T-helper 2 cell treated with Interferon-gamma antibody and Interleukin-4, amounts not matched to agents 5 μg/mL and 100 μg/mL, for 36 hours (primary cell): Measurements from ENCODE around the gene HDAC9.

ENCODE experiments used
- DNase-seq: peaks from one replicate; pipeline ENCODE4 v3.0.0; 2021; ENCODE audit warnings: low spot score
- H3K27ac Mint-ChIP-seq: one replicate; pipeline ENCODE4 v1.8.0; 2021; ENCODE audit warnings: mild to moderate bottlenecking, mixed read lengths
- H3K27me3 Mint-ChIP-seq: one replicate; pipeline ENCODE4 v1.8.0; 2021; ENCODE audit warnings: low read depth, mixed read lengths
- H3K36me3 Mint-ChIP-seq: one replicate; pipeline ENCODE4 v1.8.0; 2021; ENCODE audit warnings: low read depth, mixed read lengths
- H3K4me1 Mint-ChIP-seq: one replicate; pipeline ENCODE4 v1.8.0; 2021; ENCODE audit warnings: low read depth, mixed read lengths
- H3K4me3 Mint-ChIP-seq: one replicate; pipeline ENCODE4 v1.8.0; 2022; ENCODE audit warnings: mild to moderate bottlenecking, moderate library complexity, mixed read lengths
- H3K9me3 Mint-ChIP-seq: one replicate; pipeline ENCODE4 v1.8.0; 2021; ENCODE audit warnings: mixed read lengths

HDAC9 gene

GRCh38 chr7:18472161-18472483, 23.4 kb upstream of the HDAC9 start:
- DNase-seq, result no peak
- no peaks in the 10 kb centered on the region for H3K9me3 Mint-ChIP-seq
- H3K4me3 Mint-ChIP-seq, result no peak overlapping the region
- no peaks in the 10 kb centered on the region for H3K4me1 Mint-ChIP-seq
- H3K36me3 Mint-ChIP-seq, result no peaks in the 10 kb centered on the region
- no peaks in the 10 kb centered on the region for H3K27me3 Mint-ChIP-seq
- H3K27ac Mint-ChIP-seq, result no peak overlapping the region

- Mint-ChIP-seq H3K36me3 (no peaks in the 10 kb centered on the region), H3K27me3 (no peaks in the 10 kb centered on the region), H3K4me1 (no peaks in the 10 kb centered on the region), H3K27ac (no peak overlapping the region), H3K4me3 (no peak overlapping the region), H3K9me3 (no peaks in the 10 kb centered on the region)
- no peak for DNase-seq
Observed at GRCh38 chr7:18473119-18473518, 22.4 kb upstream of the HDAC9 start.

GRCh38 chr7:18474944-18475343, 20.6 kb upstream of the HDAC9 start:
- Mint-ChIP-seq H3K36me3 (no peaks in the 10 kb centered on the region), H3K27me3 (no peaks in the 10 kb centered on the region)

GRCh38 chr7:18475488-18475887, 20.1 kb upstream of the HDAC9 start:
- Mint-ChIP-seq H3K4me1 (no peaks in the 10 kb centered on the region), H3K4me3 (no peak overlapping the region), H3K36me3 (no peaks in the 10 kb centered on the region), H3K9me3 (no peaks in the 10 kb centered on the region), H3K27ac (no peak overlapping the region), H3K27me3 (no peaks in the 10 kb centered on the region)
- DNase-seq, result no peak

More at GRCh38 chr7:18474944-18475343, 20.6 kb upstream of the HDAC9 start:
- Mint-ChIP-seq H3K4me3 (no peak overlapping the region), H3K27ac (no peak overlapping the region), H3K4me1 (no peaks in the 10 kb centered on the region), H3K9me3 (no peaks in the 10 kb centered on the region)
- DNase-seq, result no peak

- Mint-ChIP-seq H3K36me3 (no peaks in the 10 kb centered on the region), H3K4me1 (no peaks in the 10 kb centered on the region), H3K27me3 (no peaks in the 10 kb centered on the region), H3K4me3 (no peak overlapping the region), H3K27ac (no peak overlapping the region), H3K9me3 (no peaks in the 10 kb centered on the region)
- no peak for DNase-seq
Observed at GRCh38 chr7:18481776-18482175, 13.8 kb upstream of the HDAC9 start.

- Mint-ChIP-seq H3K27ac (no peak overlapping the region), H3K27me3 (no peaks in the 10 kb centered on the region), H3K36me3 (no peaks in the 10 kb centered on the region), H3K4me3 (no peak overlapping the region), H3K9me3 (no peaks in the 10 kb centered on the region), H3K4me1 (no peaks in the 10 kb centered on the region)
- no peak for DNase-seq
Observed at GRCh38 chr7:18488049-18488448, 7.5 kb upstream of the HDAC9 start.

- H3K4me1 Mint-ChIP-seq, result no peaks in the 10 kb centered on the region
- no peak overlapping the region for H3K27ac Mint-ChIP-seq
Observed at GRCh38 chr7:18489624-18490023, 5.9 kb upstream of the HDAC9 start.

GRCh38 chr7:18491871-18492270, 3.7 kb upstream of the HDAC9 start:
- Mint-ChIP-seq H3K27ac (no peak overlapping the region), H3K4me3 (no peak overlapping the region), H3K27me3 (peaks cover 3% of the 10 kb centered on the region), H3K36me3 (no peaks in the 10 kb centered on the region), H3K9me3 (no peaks in the 10 kb centered on the region), H3K4me1 (peaks cover 10% of the 10 kb centered on the region)
- no peak for DNase-seq

More at GRCh38 chr7:18489624-18490023, 5.9 kb upstream of the HDAC9 start:
- H3K27me3 Mint-ChIP-seq, result peaks cover 3% of the 10 kb centered on the region
- no peak overlapping the region for H3K4me3 Mint-ChIP-seq
- H3K36me3 Mint-ChIP-seq, result no peaks in the 10 kb centered on the region
- no peaks in the 10 kb centered on the region for H3K9me3 Mint-ChIP-seq
- DNase-seq, result no peak

- Mint-ChIP-seq H3K27me3 (peaks cover 3% of the 10 kb centered on the region), H3K4me3 (no peak overlapping the region), H3K4me1 (peaks cover 10% of the 10 kb centered on the region), H3K27ac (no peak overlapping the region), H3K9me3 (no peaks in the 10 kb centered on the region), H3K36me3 (no peaks in the 10 kb centered on the region)
- DNase-seq, result no peak
Observed at GRCh38 chr7:18494406-18494805, 1.1 kb upstream of the HDAC9 start.

- DNase-seq, result peak; percentile 23
- Mint-ChIP-seq H3K9me3 (no peaks in the 10 kb centered on the region), H3K27ac (no peak overlapping the region), H3K4me1 (peaks cover 10% of the 10 kb centered on the region), H3K27me3 (peaks cover 3% of the 10 kb centered on the region), H3K4me3 (no peak overlapping the region), H3K36me3 (no peaks in the 10 kb centered on the region)
Observed at GRCh38 chr7:18494821-18495408, 634 bp upstream of the HDAC9 start.

GRCh38 chr7:18496341-18496700, 772 bp downstream of the HDAC9 start:
- DNase-seq, result no peak
- Mint-ChIP-seq H3K36me3 (no peaks in the 10 kb centered on the region), H3K4me3 (no peak overlapping the region), H3K9me3 (no peaks in the 10 kb centered on the region), H3K27me3 (peaks cover 3% of the 10 kb centered on the region), H3K27ac (no peak overlapping the region), H3K4me1 (peaks cover 10% of the 10 kb centered on the region)

GRCh38 chr7:18497082-18497481, 1.5 kb downstream of the HDAC9 start:
- Mint-ChIP-seq H3K9me3 (no peaks in the 10 kb centered on the region), H3K36me3 (no peaks in the 10 kb centered on the region), H3K27me3 (peaks cover 3% of the 10 kb centered on the region), H3K4me1 (peaks cover 10% of the 10 kb centered on the region), H3K4me3 (no peak overlapping the region), H3K27ac (no peak overlapping the region)
- DNase-seq, result no peak

GRCh38 chr7:18497800-18498199, 2.3 kb downstream of the HDAC9 start:
- Mint-ChIP-seq H3K27ac (no peak overlapping the region), H3K4me3 (no peak overlapping the region), H3K9me3 (no peaks in the 10 kb centered on the region), H3K36me3 (no peaks in the 10 kb centered on the region), H3K27me3 (peaks cover 3% of the 10 kb centered on the region), H3K4me1 (peaks cover 10% of the 10 kb centered on the region)
- no peak for DNase-seq

- H3K9me3 Mint-ChIP-seq, result no peaks in the 10 kb centered on the region
- H3K27me3 Mint-ChIP-seq, result peaks cover 3% of the 10 kb centered on the region
- peaks cover 10% of the 10 kb centered on the region for H3K4me1 Mint-ChIP-seq
- H3K36me3 Mint-ChIP-seq, result no peaks in the 10 kb centered on the region
- no peak overlapping the region for H3K27ac Mint-ChIP-seq
- no peak overlapping the region for H3K4me3 Mint-ChIP-seq
- DNase-seq, result no peak
Observed at GRCh38 chr7:18498341-18498740, 2.8 kb downstream of the HDAC9 start.

GRCh38 chr7:18499407-18500177, 4.0 kb downstream of the HDAC9 start:
- Mint-ChIP-seq H3K4me1 (peaks cover 10% of the 10 kb centered on the region), H3K4me3 (no peak overlapping the region), H3K27ac (no peak overlapping the region), H3K36me3 (no peaks in the 10 kb centered on the region), H3K9me3 (no peaks in the 10 kb centered on the region), H3K27me3 (no peaks in the 10 kb centered on the region)
- no peak for DNase-seq
